DOHH2 (cell line): Measurements from ENCODE around the gene SLC35A3.

Experiments
- CTCF ChIP-seq: fragments of 200-600 bp; sonication (generic); IDR thresholded peaks from one replicate; pipeline ENCODE4 v1.5.1; 2014; ENCODE audit warnings: antibody characterized with exemption, mild to moderate bottlenecking, low read depth, low read length; ENCODE audit not compliant: poor library complexity, severe bottlenecking
- EZH2phosphoT487 ChIP-seq: fragments of 200-600 bp; sonication (generic); IDR thresholded peaks from 2 replicates; pipeline ENCODE4 v1.6.1; 2017; ENCODE audit warnings: borderline replicate concordance, mild to moderate bottlenecking, antibody characterized with exemption, low read length, moderate library complexity, mixed read lengths

- TF ChIP-seq CTCF (no peak), EZH2phosphoT487 (no peak)
Measured at GRCh38 chr1:99942723-99943122, 27.1 kb upstream of the SLC35A3 start.
